Osteoblast (primary cell): Measurements from ENCODE around the gene GATAD2A. TPM values are rescaled to one million over a fixed set of nuclear protein-coding genes. Genes with fewer than 3 reads are reported as not detected.
"Not testable (repeated sequence)": the region's sequence is repeated elsewhere in the genome, so short reads cannot be mapped to it uniquely, and the experiment has no call there.

Source experiments
- DNase-seq: peaks from one replicate; pipeline ENCODE4 v3.0.0; 2011; ENCODE audit warnings: low spot score, mixed read lengths; ENCODE audit not compliant: insufficient read length; ENCODE audit errors: missing footprints
- H2AFZ ChIP-seq: 2 replicates; pipeline ENCODE4 v1.6.0; 2011; ENCODE audit warnings: mild to moderate bottlenecking, low read length
- H3K27ac ChIP-seq: 2 replicates; pipeline ENCODE4 v1.5.1; 2011; ENCODE audit warnings: mild to moderate bottlenecking, low read depth, low read length, moderate library complexity
- H3K27me3 ChIP-seq: 2 replicates; pipeline ENCODE4 v1.6.0; 2012; ENCODE audit warnings: mild to moderate bottlenecking, control low read depth, inconsistent platforms, low read length, moderate library complexity; ENCODE audit not compliant: insufficient read depth
- H3K36me3 ChIP-seq: 2 replicates; pipeline ENCODE4 v1.5.1; 2011; ENCODE audit warnings: mild to moderate bottlenecking, low read length, control low read depth, moderate library complexity; ENCODE audit not compliant: insufficient read depth
- H3K4me1 ChIP-seq: 2 replicates; pipeline ENCODE4 v1.5.1; 2011; ENCODE audit warnings: mild to moderate bottlenecking, low read length, control low read depth, moderate library complexity; ENCODE audit not compliant: insufficient read depth
- H3K4me2 ChIP-seq: 2 replicates; pipeline ENCODE4 v1.6.0; 2011; ENCODE audit warnings: mild to moderate bottlenecking, low read length; ENCODE audit not compliant: insufficient read depth
- H3K4me3 ChIP-seq: fragments of 200-600 bp; sonication (generic); 3 replicates; pipeline ENCODE4 v1.5.1; 2012; ENCODE audit warnings: mild to moderate bottlenecking, low read length, inconsistent platforms; ENCODE audit not compliant: insufficient read depth
- H3K79me2 ChIP-seq: 2 replicates; pipeline ENCODE4 v1.6.0; 2012; ENCODE audit warnings: mild to moderate bottlenecking, low read length, control low read depth, inconsistent platforms; ENCODE audit not compliant: insufficient read depth
- H3K9me3 ChIP-seq: 2 replicates; pipeline ENCODE4 v1.5.1; 2011; ENCODE audit warnings: low read depth, low read length, control low read depth
- H4K20me1 ChIP-seq: 2 replicates; pipeline ENCODE4 v1.6.0; 2012; ENCODE audit warnings: mild to moderate bottlenecking, low read length, control low read depth; ENCODE audit not compliant: insufficient read depth
- total RNA-seq: library from RNA; depleted of rRNA; stranded (reverse); fragments of >200 nt; gene quantifications from 2 replicates; pipeline ENCODE4 v1.2.3, GENCODE V29; 2012
- TF ChIP-seq, protein P1 (sequence below): IDR thresholded peaks from 2 replicates; pipeline ENCODE4 v1.5.1; 2011; ENCODE audit warnings: mild to moderate bottlenecking, low read depth, low read length, moderate library complexity; ENCODE audit errors: extremely low read depth

GATAD2A gene
- total RNA-seq, 1 donor = 48.9 TPM

GRCh38 chr19:19466201-19466600 lies 60.7 kb downstream of the GATAD2A start:
- H3K4me3 ChIP-seq = no peak overlapping the region
- H2AFZ ChIP-seq = no peak overlapping the region
- H3K27ac ChIP-seq = no peak overlapping the region
- no peaks in the 10 kb centered on the region for H3K27me3 ChIP-seq
- peaks cover 34% of the 10 kb centered on the region for H3K36me3 ChIP-seq
- H3K9me3 ChIP-seq = peaks cover 8% of the 10 kb centered on the region
- peaks cover 16% of the 10 kb centered on the region for H3K4me1 ChIP-seq
- peaks cover 12% of the 10 kb centered on the region for H4K20me1 ChIP-seq
- TF ChIP-seq, protein P1, sequence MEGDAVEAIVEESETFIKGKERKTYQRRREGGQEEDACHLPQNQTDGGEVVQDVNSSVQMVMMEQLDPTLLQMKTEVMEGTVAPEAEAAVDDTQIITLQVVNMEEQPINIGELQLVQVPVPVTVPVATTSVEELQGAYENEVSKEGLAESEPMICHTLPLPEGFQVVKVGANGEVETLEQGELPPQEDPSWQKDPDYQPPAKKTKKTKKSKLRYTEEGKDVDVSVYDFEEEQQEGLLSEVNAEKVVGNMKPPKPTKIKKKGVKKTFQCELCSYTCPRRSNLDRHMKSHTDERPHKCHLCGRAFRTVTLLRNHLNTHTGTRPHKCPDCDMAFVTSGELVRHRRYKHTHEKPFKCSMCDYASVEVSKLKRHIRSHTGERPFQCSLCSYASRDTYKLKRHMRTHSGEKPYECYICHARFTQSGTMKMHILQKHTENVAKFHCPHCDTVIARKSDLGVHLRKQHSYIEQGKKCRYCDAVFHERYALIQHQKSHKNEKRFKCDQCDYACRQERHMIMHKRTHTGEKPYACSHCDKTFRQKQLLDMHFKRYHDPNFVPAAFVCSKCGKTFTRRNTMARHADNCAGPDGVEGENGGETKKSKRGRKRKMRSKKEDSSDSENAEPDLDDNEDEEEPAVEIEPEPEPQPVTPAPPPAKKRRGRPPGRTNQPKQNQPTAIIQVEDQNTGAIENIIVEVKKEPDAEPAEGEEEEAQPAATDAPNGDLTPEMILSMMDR = no peak
- H3K79me2 ChIP-seq = peaks cover 94% of the 10 kb centered on the region
- DNase-seq = no peak
- no peak overlapping the region for H3K4me2 ChIP-seq

DNA sequence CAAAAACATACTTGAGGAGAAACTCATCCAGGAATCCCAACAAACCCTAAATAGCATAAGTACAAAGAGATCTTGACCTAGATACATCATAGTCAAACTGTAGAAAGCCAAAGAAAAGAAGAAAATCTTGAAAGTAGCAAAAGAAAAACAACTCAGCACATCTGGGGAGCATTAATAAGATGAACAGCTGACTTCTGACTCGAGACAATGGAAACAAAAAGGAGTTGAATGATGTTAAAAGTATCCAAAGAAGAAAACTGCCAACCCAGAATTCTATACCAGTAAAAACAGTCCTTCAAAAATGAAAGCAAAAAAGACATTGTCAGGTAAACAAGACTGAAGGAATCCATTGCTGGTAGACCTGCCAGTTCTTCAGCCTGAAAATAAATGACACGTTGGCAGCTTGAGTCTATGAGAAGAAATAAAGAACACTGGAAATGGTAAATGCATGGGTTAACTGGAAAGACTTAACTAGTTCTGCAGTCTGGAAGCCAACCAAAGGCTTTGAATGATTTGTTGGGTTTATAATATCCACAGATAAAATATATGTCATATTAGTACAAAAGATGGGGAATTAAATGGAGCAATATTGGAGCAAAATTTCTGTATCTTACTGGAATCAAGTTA lies 63.1 kb downstream of the GATAD2A start:
- H3K9me3 ChIP-seq = peaks cover 8% of the 10 kb centered on the region
- H3K4me3 ChIP-seq = no peak overlapping the region
- no peak overlapping the region for H3K4me2 ChIP-seq
- no peaks in the 10 kb centered on the region for H3K27me3 ChIP-seq
- no peak overlapping the region for H3K27ac ChIP-seq
- no peak for DNase-seq
- TF ChIP-seq, protein P1 = no peak
- peaks cover 41% of the 10 kb centered on the region for H3K36me3 ChIP-seq
- peaks cover 2% of the 10 kb centered on the region for H4K20me1 ChIP-seq
- peaks cover 9% of the 10 kb centered on the region for H3K4me1 ChIP-seq
- no peak overlapping the region for H2AFZ ChIP-seq
- H3K79me2 ChIP-seq = peaks cover 93% of the 10 kb centered on the region

DNA sequence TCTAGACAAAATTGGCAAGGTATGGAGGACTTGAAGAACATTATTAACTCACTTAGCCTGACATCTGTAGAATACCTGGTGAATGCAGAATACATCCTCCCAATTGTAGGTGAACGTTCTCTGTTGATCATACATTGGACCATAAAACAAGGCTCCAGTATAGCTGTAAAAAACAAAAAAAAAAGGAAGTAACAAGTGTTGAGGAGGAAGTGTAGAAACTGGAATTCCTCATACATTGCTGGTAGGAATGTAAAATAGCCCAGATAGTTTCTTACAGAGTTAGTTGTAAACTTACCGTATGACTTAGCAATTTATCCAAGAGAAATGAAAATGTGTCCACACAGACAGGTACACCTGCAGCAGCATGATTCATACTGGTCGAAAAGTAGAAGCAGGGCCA lies 65.1 kb downstream of the GATAD2A start:
- Histone ChIP-seq H3K27ac (no peak overlapping the region), H3K4me3 (no peak overlapping the region), H4K20me1 (peaks cover 10% of the 10 kb centered on the region), H3K9me3 (peaks cover 8% of the 10 kb centered on the region), H3K36me3 (peaks cover 33% of the 10 kb centered on the region), H3K4me2 (no peak overlapping the region), H3K79me2 (peaks cover 92% of the 10 kb centered on the region), H2AFZ (no peak overlapping the region), H3K27me3 (no peaks in the 10 kb centered on the region), H3K4me1 (no peaks in the 10 kb centered on the region)
- DNase-seq = no peak
- TF ChIP-seq, protein P1 = no peak

- TF ChIP-seq, protein P1 = no peak
- Histone ChIP-seq H3K4me2 (no peak overlapping the region), H3K4me3 (no peak overlapping the region), H2AFZ (no peak overlapping the region), H3K27ac (no peak overlapping the region), H3K79me2 (peaks cover 92% of the 10 kb centered on the region), H3K27me3 (no peaks in the 10 kb centered on the region), H3K36me3 (peaks cover 22% of the 10 kb centered on the region), H3K4me1 (no peaks in the 10 kb centered on the region), H4K20me1 (peaks cover 13% of the 10 kb centered on the region), H3K9me3 (peaks cover 8% of the 10 kb centered on the region)
- DNase-seq = no peak
Measured at GRCh38 chr19:19471682-19472081, 66.2 kb downstream of the GATAD2A start.

DNA sequence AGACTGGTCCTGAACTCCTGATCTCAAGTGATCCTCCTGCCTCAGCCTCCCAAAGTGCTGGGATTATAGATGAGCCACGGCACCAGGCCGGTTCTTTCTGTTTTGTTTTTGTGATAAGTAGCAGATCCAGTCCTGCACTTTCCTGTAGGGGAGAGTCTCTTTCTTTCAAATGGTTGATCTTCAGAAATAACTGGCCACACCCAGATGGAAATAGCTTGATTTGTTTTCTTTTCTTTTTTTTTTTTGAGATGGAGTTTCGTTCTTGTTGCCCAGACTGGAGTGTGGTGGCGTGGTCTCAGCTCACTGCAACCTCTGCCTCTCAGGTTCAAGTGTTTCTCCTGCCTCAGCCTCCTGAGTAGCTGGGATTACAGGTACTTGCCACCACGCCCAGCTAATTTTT lies 66.6 kb downstream of the GATAD2A start:
- Histone ChIP-seq H3K36me3 (peaks cover 19% of the 10 kb centered on the region), H4K20me1 (peaks cover 14% of the 10 kb centered on the region), H3K79me2 (peaks cover 94% of the 10 kb centered on the region)
- not testable (repeated sequence) for H3K27ac ChIP-seq, H3K27me3 ChIP-seq, DNase-seq, H3K4me1 ChIP-seq, H2AFZ ChIP-seq, H3K4me3 ChIP-seq, H3K9me3 ChIP-seq, H3K4me2 ChIP-seq
